ENCODE results near the gene ATP6V0D1. TPM values are rescaled to one million over a fixed set of nuclear protein-coding genes. Genes with fewer than 3 reads are reported as not detected.
A peak's percentile ranks its signal among the peaks of the same experiment; 100 is the strongest.
"Not testable (repeated sequence)": the region's sequence is repeated elsewhere in the genome, so short reads cannot be mapped to it uniquely, and the experiment has no call there.

ATP6V0D1 gene
- total RNA-seq, 1 donor: 158 TPM

DNA sequence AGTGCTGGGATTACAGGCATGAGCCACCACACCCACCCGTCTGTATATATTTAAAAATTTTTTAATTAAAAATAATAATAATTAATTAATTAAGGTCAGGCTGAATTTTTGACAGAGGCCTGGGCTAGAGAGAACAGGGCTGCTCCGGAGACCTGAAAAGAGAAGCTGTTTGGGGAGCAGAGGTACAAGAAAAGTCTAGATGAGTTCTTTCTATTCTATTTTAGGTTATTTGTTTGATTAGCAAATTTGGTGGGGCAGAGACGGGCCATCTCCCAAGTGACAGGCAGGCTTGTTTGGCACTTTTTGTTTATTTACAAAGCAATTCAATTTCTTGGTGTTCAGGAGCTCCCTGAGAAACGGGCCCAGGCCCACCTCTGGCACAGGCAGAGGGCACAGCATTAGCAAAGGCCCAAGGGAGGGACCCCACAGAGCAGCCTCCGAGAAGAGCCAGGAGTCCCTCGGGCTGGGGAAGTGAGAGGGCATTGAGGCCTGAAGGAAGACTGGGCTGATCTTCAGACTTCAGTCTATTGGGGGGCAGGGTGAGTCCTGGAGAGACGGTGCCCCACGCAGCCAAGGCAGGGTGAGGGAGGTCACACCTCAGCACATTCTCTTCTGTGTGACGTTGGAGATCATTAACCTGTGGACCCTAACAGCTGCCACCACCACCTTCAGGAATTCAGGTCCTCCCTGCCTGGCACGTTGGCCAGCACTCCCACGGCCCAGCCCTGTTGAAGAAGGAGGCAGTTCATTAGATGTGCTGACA is 36.9 kb upstream of the ATP6V0D1 start:
- Histone ChIP-seq H4K20me1 (ENCODE audit: insufficient read depth, low read length) (no peaks in the 10 kb centered on the region), H3K27me3 (ENCODE audit: insufficient read depth, low read length) (no peaks in the 10 kb centered on the region), H3K4me2 (ENCODE audit: insufficient read depth, low read length) (no peak overlapping the region), H3K79me2 (ENCODE audit: insufficient read depth, low read length) (no peaks in the 10 kb centered on the region), H2AFZ (ENCODE audit: low read length) (no peak overlapping the region), H3K36me3 (ENCODE audit: insufficient read depth, low read length) (no peaks in the 10 kb centered on the region), H3K4me3 (ENCODE audit: insufficient read depth, low read length) (no peak overlapping the region), H3K27ac (ENCODE audit: low read depth, low read length) (no peak overlapping the region), H3K4me1 (ENCODE audit: insufficient read depth, low read length) (peaks cover 12% of the 10 kb centered on the region), H3K9me3 (ENCODE audit: low read depth, low read length) (no peaks in the 10 kb centered on the region)
- TF ChIP-seq, protein P1, sequence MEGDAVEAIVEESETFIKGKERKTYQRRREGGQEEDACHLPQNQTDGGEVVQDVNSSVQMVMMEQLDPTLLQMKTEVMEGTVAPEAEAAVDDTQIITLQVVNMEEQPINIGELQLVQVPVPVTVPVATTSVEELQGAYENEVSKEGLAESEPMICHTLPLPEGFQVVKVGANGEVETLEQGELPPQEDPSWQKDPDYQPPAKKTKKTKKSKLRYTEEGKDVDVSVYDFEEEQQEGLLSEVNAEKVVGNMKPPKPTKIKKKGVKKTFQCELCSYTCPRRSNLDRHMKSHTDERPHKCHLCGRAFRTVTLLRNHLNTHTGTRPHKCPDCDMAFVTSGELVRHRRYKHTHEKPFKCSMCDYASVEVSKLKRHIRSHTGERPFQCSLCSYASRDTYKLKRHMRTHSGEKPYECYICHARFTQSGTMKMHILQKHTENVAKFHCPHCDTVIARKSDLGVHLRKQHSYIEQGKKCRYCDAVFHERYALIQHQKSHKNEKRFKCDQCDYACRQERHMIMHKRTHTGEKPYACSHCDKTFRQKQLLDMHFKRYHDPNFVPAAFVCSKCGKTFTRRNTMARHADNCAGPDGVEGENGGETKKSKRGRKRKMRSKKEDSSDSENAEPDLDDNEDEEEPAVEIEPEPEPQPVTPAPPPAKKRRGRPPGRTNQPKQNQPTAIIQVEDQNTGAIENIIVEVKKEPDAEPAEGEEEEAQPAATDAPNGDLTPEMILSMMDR (IDR thresholded peaks at IDR 0.05; ENCODE audit: extremely low read depth, low read depth, low read length): no peak
- DNase-seq (ENCODE audit: insufficient read length, low spot score, missing footprints): peak; percentile 53

GRCh38 chr16:67517155-67517445 is 36.1 kb upstream of the ATP6V0D1 start:
- no peaks in the 10 kb centered on the region for H3K9me3 ChIP-seq (ENCODE audit: low read depth, low read length)
- TF ChIP-seq, protein P1 (IDR thresholded peaks at IDR 0.05; ENCODE audit: extremely low read depth, low read depth, low read length): no peak
- no peaks in the 10 kb centered on the region for H3K36me3 ChIP-seq (ENCODE audit: insufficient read depth, low read length)
- H4K20me1 ChIP-seq (ENCODE audit: insufficient read depth, low read length): no peaks in the 10 kb centered on the region
- no peak overlapping the region for H3K4me3 ChIP-seq (ENCODE audit: insufficient read depth, low read length)
- DNase-seq (ENCODE audit: insufficient read length, low spot score, missing footprints): no peak
- H3K79me2 ChIP-seq (ENCODE audit: insufficient read depth, low read length): no peaks in the 10 kb centered on the region
- no peak overlapping the region for H2AFZ ChIP-seq (ENCODE audit: low read length)
- H3K4me1 ChIP-seq (ENCODE audit: insufficient read depth, low read length): peaks cover 12% of the 10 kb centered on the region
- H3K4me2 ChIP-seq (ENCODE audit: insufficient read depth, low read length): no peak overlapping the region
- no peaks in the 10 kb centered on the region for H3K27me3 ChIP-seq (ENCODE audit: insufficient read depth, low read length)
- H3K27ac ChIP-seq (ENCODE audit: low read depth, low read length): no peak overlapping the region

DNA sequence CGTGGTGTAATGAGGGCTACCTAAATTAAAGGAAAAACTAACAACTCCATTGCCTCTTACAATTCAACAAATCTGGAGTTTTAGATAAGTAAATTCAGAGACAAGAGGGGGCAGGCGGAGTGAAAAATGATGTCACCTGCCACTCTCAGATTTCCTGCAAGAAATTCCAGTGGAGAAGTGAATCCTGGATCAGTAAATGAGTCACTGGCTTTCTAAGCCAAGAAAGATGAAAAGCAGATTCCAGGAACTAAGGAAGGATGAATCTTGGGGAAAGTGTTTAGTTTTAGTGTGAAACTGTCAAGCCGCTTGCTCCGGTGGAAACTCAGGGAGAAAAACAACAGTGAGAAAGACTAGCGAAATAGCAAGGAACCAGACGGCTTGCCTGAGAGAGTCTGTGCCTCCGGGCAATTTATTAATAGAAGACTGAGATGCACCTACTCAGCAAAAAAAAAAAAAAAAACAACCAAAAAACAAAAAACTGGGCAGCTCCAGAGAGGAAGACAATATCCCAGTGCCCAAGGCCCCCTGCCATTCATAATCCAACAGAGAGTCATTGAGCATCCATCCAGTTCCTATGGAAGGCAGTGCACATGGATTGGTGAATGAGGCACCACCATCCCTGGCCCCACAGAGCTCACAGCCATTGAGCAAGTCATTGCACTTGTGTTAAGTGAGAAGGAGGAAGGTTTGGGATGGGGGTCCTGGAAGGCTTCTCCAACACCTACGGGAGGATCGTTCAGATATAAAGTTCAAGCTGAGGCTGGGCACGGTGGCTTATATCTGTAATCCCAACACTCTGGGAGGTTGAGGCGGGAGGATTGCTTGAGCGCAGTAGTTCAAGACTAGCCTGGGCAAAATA is 35.6 kb upstream of the ATP6V0D1 start:
- peak overlapping the region; percentile 72 for H3K4me2 ChIP-seq (ENCODE audit: insufficient read depth, low read length)
- no peaks in the 10 kb centered on the region for H3K9me3 ChIP-seq (ENCODE audit: low read depth, low read length)
- H3K79me2 ChIP-seq (ENCODE audit: insufficient read depth, low read length): no peaks in the 10 kb centered on the region
- H2AFZ ChIP-seq (ENCODE audit: low read length): no peak overlapping the region
- DNase-seq (ENCODE audit: insufficient read length, low spot score, missing footprints): peak; percentile 90
- TF ChIP-seq, protein P1 (IDR thresholded peaks at IDR 0.05; ENCODE audit: extremely low read depth, low read depth, low read length): no peak
- H3K4me3 ChIP-seq (ENCODE audit: insufficient read depth, low read length): no peak overlapping the region
- no peaks in the 10 kb centered on the region for H3K36me3 ChIP-seq (ENCODE audit: insufficient read depth, low read length)
- H3K4me1 ChIP-seq (ENCODE audit: insufficient read depth, low read length): peaks cover 12% of the 10 kb centered on the region
- no peaks in the 10 kb centered on the region for H3K27me3 ChIP-seq (ENCODE audit: insufficient read depth, low read length)
- no peaks in the 10 kb centered on the region for H4K20me1 ChIP-seq (ENCODE audit: insufficient read depth, low read length)
- peak overlapping the region; percentile 69 for H3K27ac ChIP-seq (ENCODE audit: low read depth, low read length)

DNA sequence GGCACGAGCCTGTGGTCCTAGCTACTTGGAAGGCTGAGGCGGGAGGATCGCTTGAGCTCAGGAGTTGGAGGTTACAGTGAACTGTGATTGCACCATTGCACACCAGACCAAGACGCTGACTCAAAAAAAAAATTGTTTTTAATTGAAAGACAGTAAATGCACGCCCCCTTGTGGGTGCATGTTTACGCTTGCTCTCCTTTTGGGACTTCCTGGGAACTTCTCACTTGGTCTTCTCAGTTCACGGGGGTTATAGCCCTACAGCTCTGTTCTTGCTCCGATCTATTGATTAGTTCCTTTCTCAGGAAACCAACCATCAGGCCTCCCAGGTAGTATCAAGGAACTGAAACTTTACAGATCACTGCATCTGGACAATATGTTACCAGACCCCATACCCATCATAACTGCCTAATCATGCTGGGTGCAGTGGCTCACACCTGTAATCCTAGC is 33.4 kb upstream of the ATP6V0D1 start:
- Histone ChIP-seq H3K4me3 (ENCODE audit: insufficient read depth, low read length) (no peak overlapping the region), H3K4me1 (ENCODE audit: insufficient read depth, low read length) (peaks cover 12% of the 10 kb centered on the region), H3K9me3 (ENCODE audit: low read depth, low read length) (no peaks in the 10 kb centered on the region), H3K4me2 (ENCODE audit: insufficient read depth, low read length) (no peak overlapping the region), H2AFZ (ENCODE audit: low read length) (no peak overlapping the region), H3K27ac (ENCODE audit: low read depth, low read length) (no peak overlapping the region), H3K27me3 (ENCODE audit: insufficient read depth, low read length) (no peaks in the 10 kb centered on the region), H3K79me2 (ENCODE audit: insufficient read depth, low read length) (no peaks in the 10 kb centered on the region), H3K36me3 (ENCODE audit: insufficient read depth, low read length) (no peaks in the 10 kb centered on the region), H4K20me1 (ENCODE audit: insufficient read depth, low read length) (no peaks in the 10 kb centered on the region)
- TF ChIP-seq, protein P1 (IDR thresholded peaks at IDR 0.05; ENCODE audit: extremely low read depth, low read depth, low read length): peak; percentile 77
- DNase-seq (ENCODE audit: insufficient read length, low spot score, missing footprints): peak; percentile 87

- not testable (repeated sequence) for H3K9me3 ChIP-seq (ENCODE audit: low read depth, low read length); H3K36me3 ChIP-seq (ENCODE audit: insufficient read depth, low read length); H3K27ac ChIP-seq (ENCODE audit: low read depth, low read length); H4K20me1 ChIP-seq (ENCODE audit: insufficient read depth, low read length); DNase-seq (ENCODE audit: insufficient read length, low spot score, missing footprints); H3K79me2 ChIP-seq (ENCODE audit: insufficient read depth, low read length); H3K4me2 ChIP-seq (ENCODE audit: insufficient read depth, low read length); H3K27me3 ChIP-seq (ENCODE audit: insufficient read depth, low read length); H3K4me3 ChIP-seq (ENCODE audit: insufficient read depth, low read length); H2AFZ ChIP-seq (ENCODE audit: low read length)
- peaks cover 12% of the 10 kb centered on the region for H3K4me1 ChIP-seq (ENCODE audit: insufficient read depth, low read length)
Measured at GRCh38 chr16:67513892-67514291, 32.9 kb upstream of the ATP6V0D1 start.

All from osteoblast (primary cell).